Fibroblast of mammary gland (primary cell): ENCODE measurements around the gene VAC14.

Experiments used
- DNase-seq: peaks from one replicate; pipeline ENCODE4 v3.0.0-alpha.2; 2010; ENCODE audit warnings: low read depth
- H3K4me3 ChIP-seq: 2 replicates; pipeline ENCODE4 v1.5.1; 2011; ENCODE audit warnings: low read depth, mild to moderate bottlenecking, low read length, moderate library complexity; ENCODE audit not compliant: control insufficient read depth
- TF ChIP-seq, protein P1 (sequence below): conservative IDR thresholded peaks from 2 replicates; pipeline ENCODE4 v1.5.1; 2011; ENCODE audit warnings: low read depth, low read length, inconsistent platforms; ENCODE audit not compliant: control insufficient read depth, insufficient read depth

VAC14 gene

DNA sequence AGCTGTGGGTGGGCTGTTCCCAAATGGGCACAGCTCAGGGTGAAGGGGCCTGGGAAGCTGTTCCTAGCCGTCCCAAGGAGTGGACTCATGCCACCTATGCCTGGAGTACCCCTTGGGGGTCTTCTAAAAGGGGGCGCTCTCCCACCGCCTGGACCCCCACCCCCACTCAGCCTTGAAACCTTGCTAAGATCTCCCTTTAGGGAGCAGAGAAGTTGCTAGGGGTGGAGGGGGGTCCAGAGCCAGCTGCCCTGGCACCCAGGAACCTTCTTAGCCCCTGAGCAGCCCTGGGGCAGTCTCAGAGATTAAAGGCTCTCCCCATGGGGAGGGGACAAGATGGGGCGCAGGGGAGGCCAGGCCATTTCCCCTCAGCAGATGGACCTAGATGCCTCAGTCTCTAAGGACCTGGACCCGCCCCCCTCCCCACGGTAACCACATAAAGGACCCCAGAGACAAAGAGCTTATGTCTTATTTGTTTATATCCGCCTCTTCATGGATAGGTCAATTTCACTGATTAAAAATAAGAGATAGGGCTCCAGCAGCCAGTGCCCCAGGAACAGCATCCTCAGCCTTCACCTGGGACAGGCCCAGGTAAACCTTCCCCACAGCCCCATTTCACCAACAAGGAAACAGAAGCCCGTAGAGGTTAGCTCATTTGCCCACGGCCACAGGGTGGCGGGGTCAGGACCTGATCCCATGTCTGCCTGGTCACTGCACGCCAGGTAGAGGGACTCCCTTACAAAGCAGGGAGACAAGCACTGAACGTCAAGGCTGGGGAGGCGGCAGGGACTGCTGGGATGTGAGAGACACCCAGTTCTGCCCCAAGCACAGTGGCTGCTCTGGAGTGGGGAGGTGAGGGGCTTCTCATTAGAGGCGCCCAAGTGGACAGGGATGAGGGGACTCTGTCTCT is 118.5 kb downstream of the VAC14 start:
- TF ChIP-seq, protein P1, sequence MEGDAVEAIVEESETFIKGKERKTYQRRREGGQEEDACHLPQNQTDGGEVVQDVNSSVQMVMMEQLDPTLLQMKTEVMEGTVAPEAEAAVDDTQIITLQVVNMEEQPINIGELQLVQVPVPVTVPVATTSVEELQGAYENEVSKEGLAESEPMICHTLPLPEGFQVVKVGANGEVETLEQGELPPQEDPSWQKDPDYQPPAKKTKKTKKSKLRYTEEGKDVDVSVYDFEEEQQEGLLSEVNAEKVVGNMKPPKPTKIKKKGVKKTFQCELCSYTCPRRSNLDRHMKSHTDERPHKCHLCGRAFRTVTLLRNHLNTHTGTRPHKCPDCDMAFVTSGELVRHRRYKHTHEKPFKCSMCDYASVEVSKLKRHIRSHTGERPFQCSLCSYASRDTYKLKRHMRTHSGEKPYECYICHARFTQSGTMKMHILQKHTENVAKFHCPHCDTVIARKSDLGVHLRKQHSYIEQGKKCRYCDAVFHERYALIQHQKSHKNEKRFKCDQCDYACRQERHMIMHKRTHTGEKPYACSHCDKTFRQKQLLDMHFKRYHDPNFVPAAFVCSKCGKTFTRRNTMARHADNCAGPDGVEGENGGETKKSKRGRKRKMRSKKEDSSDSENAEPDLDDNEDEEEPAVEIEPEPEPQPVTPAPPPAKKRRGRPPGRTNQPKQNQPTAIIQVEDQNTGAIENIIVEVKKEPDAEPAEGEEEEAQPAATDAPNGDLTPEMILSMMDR, result no peak
- H3K4me3 ChIP-seq, result no peak overlapping the region
- no peak for DNase-seq

DNA sequence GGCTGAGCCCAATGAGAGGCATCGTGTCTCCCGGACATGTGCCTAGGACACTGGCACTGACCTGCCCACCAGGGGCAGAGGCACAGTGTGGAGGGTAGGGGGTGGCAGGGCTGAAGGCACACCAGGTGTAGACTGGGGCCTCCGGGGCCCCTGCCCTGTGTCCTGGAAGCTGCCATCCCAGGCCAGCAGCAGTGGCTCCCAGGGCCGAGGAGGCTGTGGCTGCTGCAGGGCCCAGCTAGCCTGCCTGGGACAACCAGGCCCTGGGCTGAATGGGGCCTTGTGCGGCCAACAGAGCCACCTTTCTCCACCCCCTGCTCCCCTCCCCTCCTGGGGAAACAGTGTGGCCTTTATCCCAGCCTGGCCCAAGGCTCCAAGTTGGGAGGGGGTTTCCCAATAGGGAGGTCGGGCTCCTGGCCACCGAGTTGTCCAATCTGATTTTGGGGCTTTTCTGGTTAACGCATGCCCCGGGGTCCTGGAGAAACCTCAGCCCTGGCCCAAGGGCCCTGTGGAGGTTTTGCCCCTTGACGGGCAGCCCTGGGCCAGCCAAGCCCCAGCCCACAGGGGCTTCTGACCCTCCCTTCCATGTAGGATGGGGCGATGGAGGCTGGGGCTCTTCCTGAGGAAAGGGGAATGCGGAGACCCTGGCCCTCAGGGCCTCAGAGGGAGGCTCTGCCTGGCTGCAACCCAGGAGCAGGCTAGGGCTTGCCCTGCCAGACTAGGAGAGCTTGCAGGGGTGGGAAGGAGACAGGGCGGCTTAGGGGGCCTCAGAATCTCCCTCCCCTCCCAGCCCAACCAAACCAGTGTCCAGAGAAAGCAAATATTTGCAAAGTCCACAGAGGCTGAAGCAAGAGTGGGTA is 119.3 kb downstream of the VAC14 start:
- TF ChIP-seq, protein P1, result no peak
- no peak for DNase-seq
- no peak overlapping the region for H3K4me3 ChIP-seq

DNA sequence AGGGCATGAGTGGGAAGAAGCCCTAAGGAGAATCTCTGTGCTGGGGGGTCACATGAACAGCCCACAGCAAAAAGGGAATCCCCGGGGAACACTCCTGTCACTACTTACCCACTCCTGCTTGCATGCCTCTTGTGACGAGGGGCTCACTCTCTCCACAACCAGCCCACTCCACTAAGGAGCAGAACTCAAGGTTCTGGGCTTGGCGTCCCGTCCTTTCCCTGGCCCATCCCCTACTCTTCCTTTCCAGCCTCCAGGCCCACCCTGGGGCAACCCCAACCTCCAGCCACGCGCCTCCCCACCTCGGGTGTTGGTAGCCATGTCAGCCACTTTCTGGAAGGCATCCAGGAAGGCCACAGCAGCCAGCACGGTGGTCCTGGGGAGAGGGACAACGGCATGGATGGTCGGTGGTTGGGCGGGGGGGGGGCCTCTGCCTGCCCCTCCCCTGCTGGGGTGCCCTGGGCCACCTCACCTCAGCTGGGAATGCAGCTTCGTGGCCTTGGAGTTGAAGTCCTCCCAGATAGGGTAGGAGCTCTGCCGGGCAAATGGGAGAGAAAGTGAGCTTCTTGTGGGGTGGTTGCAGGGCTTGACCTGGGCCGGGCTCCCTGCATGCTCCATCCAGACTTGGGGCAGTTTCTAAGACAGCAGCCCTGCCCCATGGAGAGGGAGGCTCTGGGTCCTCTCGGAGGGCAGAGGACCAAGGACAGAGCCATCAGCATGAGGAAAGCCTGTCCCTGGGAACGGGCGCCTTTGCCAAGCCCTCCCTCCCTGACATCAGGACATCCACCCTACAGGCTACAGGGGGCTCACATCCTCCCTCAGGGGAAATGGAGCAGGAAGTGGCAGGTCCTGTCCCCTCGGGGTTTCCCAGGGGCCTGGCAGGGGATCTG is 120.2 kb downstream of the VAC14 start:
- DNase-seq, result no peak
- no peak overlapping the region for H3K4me3 ChIP-seq
- TF ChIP-seq, protein P1, result no peak

DNA sequence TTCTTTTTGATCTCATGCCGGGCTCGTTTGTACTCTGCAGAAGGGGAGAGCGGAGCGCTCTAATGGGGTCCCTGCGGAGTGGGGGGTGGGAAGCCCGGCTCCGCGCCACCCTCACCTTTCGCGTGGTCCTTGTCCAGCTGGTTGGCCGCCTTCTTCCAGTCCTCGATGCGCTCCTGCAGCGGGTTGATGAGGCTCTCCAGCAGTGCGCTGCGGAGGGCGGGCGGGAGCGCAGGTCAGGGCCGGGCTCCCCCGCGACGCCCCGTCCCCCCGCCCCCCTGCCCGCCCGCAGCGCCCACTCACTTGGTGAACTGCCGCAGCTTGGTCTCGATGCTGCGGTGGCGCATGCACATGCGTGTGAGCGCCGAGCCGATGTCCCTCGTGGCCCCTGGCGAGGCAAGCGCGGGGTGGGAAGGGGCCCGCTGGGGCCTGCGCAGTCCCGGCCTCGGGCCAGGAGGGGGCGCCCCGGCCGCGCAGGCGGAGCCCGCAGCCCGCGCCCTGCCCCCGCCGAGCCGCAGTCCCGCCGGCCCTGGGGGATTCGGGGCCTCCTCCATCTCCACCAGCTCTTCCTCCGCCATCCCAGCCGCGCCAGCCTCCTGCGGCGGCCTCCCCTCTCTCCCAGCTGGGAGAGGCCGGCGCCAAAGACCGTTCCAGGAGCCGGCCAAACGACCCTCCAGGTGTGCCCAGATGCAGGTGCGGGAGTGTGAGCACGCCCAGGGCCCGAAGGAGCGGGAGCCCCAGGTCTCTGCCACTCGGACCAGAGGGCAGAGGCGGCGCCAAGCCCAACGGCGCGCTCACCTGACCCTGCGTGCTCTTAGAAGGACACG is 121.1 kb downstream of the VAC14 start:
- DNase-seq, result no peak
- H3K4me3 ChIP-seq, result no peak overlapping the region
- TF ChIP-seq, protein P1, result no peak

DNA sequence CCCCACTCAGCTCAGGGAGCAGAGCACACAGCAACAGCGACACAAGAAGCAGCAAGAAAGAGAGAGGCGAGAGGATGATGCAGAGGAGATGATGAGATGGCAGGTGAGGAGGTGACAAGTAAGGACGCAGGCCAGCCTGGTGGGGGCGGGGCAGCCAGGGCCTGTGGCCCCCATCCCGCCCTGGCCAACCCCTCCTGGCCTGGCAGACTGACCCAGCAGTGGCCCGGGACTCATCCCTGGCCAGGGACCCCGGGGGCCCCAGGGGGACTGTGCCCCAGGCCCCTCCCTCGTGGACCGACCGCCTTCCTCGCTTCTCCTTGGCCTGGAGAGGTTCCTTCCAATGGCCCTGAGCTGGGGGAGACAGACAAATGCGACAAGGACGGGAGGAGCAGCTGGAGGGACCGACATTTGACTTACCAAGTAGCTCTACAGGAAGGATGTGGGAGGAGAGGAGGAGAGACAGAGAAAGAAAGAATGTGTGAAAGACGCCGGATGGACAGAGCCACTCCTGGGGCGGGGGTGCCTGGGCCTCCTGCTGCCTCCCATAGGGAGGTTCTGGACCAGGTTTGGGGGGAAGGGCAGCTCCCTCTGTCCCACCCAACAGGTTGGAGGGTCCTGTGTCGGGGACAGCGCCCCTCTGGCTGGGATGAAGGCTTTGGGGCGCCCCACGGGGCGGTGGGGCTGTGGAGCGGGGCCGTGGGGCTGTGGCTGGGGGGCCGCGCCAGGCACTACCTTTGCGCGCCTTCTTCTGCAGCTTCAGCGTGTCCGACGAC is 121.9 kb downstream of the VAC14 start:
- no peak for DNase-seq
- TF ChIP-seq, protein P1, result no peak
- H3K4me3 ChIP-seq, result no peak overlapping the region
